IPS DF 4.7 (cell line): ENCODE data around the gene UROS.

Source experiments
- DNase-seq: peaks from one replicate; pipeline ENCODE4 v3.0.0-alpha.2; 2013; ENCODE audit warnings: low spot score; ENCODE audit errors: extremely low read depth

UROS gene

GRCh38 chr10:125822878-125823662 is at the start of gene UROS, which contains the start of gene BCCIP:
Gene UROS, minus strand, starts transcription at chr10:125823258. Its CDS starts 6,759 bp downstream, at chr10:125816499.
Gene BCCIP, plus strand, starts transcription at chr10:125823546. Its CDS starts 12 bp downstream, at chr10:125823558.
- DNase-seq = peak; percentile 56

- no peak for DNase-seq
Observed at GRCh38 chr10:125871338-125871737, 48.3 kb upstream of the UROS start.

GRCh38 chr10:125868372-125868975 is 45.4 kb upstream of the UROS start:
- no peak for DNase-seq

GRCh38 chr10:125866421-125867029 is 43.5 kb upstream of the UROS start:
- DNase-seq = no peak

- DNase-seq = no peak
Observed at GRCh38 chr10:125865120-125865519, 42.1 kb upstream of the UROS start.

GRCh38 chr10:125859128-125859817 is 36.2 kb upstream of the UROS start:
- DNase-seq = no peak

GRCh38 chr10:125857185-125857760 is 34.2 kb upstream of the UROS start:
- DNase-seq = no peak

GRCh38 chr10:125852487-125852886 is 29.4 kb upstream of the UROS start:
- DNase-seq = no peak

- no peak for DNase-seq
Observed at GRCh38 chr10:125850766-125851731, 28.0 kb upstream of the UROS start.

- DNase-seq = no peak
Observed at GRCh38 chr10:125849448-125849847, 26.4 kb upstream of the UROS start.

- no peak for DNase-seq
Observed at GRCh38 chr10:125848857-125849256, 25.8 kb upstream of the UROS start.

- no peak for DNase-seq
Observed at GRCh38 chr10:125848371-125848770, 25.3 kb upstream of the UROS start.

- DNase-seq = no peak
Observed at GRCh38 chr10:125846894-125847293, 23.8 kb upstream of the UROS start.

- no peak for DNase-seq
Observed at GRCh38 chr10:125845617-125846016, 22.6 kb upstream of the UROS start.

GRCh38 chr10:125844751-125845221 is 21.7 kb upstream of the UROS start:
- no peak for DNase-seq

- DNase-seq = no peak
Observed at GRCh38 chr10:125843603-125844329, 20.7 kb upstream of the UROS start.

- no peak for DNase-seq
Observed at GRCh38 chr10:125840955-125841354, 17.9 kb upstream of the UROS start.

- DNase-seq = no peak
Observed at GRCh38 chr10:125840406-125840805, 17.3 kb upstream of the UROS start.

- no peak for DNase-seq
Observed at GRCh38 chr10:125838802-125839575, 15.9 kb upstream of the UROS start.
